Measurements from ENCODE around the gene DGCR8. TPM values are rescaled to one million over a fixed set of nuclear protein-coding genes. Genes with fewer than 3 reads are reported as not detected.

Gene DGCR8
- total RNA-seq, 1 donor from 2014 or later, result 32.5 TPM

DNA sequence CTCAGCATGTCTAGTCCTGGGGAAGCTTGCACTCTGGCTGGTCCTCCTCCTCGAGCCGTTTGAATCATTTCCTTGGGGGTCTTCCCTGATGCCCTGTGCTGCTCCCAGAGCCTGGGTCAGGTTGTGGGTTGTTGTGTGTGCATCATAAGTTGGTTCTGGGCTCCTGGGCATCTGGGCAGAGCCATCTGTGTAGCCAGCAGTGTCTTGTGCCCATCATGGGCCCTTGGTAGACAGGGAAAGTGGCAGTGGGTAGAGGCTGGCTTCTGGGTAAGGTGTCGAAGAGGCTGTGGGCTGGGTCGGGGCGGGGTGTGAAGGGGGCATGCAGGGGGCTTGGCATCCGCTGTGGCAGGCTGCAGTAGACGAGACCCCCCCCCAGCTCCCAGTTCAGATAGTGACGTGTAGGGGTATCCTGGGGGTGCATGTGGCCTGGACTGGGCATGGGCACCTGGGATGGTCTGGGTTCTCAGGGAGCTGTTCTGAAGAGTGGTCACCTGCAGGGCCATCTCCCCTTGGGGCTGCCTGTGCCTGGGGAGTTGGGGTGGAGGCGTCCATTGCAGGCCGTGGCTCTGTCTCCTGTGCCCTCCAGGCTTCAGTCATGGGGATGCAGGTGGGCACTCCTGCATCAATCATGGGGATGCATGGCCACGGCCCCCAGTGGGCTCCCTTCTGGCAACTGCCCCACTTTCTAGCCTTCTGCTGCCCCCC lies 44.2 kb downstream of the DGCR8 start:
- Mint-ChIP-seq H3K9me3 (ENCODE audit: low read depth) (no peaks in the 10 kb centered on the region), H3K27ac (ENCODE audit: unreplicated experiment) (no peak overlapping the region), H3K4me1 (ENCODE audit: low read depth) (peaks cover 4% of the 10 kb centered on the region), H3K27me3 (ENCODE audit: low read depth) (no peaks in the 10 kb centered on the region), H3K36me3 (ENCODE audit: low read depth) (peaks cover 23% of the 10 kb centered on the region), H3K4me3 (ENCODE audit: unreplicated experiment) (no peak overlapping the region)
- no peak for DNase-seq (ENCODE audit: low spot score)
- TF ChIP-seq, protein P1, sequence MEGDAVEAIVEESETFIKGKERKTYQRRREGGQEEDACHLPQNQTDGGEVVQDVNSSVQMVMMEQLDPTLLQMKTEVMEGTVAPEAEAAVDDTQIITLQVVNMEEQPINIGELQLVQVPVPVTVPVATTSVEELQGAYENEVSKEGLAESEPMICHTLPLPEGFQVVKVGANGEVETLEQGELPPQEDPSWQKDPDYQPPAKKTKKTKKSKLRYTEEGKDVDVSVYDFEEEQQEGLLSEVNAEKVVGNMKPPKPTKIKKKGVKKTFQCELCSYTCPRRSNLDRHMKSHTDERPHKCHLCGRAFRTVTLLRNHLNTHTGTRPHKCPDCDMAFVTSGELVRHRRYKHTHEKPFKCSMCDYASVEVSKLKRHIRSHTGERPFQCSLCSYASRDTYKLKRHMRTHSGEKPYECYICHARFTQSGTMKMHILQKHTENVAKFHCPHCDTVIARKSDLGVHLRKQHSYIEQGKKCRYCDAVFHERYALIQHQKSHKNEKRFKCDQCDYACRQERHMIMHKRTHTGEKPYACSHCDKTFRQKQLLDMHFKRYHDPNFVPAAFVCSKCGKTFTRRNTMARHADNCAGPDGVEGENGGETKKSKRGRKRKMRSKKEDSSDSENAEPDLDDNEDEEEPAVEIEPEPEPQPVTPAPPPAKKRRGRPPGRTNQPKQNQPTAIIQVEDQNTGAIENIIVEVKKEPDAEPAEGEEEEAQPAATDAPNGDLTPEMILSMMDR (IDR thresholded peaks at IDR 0.05), result no peak

DNA sequence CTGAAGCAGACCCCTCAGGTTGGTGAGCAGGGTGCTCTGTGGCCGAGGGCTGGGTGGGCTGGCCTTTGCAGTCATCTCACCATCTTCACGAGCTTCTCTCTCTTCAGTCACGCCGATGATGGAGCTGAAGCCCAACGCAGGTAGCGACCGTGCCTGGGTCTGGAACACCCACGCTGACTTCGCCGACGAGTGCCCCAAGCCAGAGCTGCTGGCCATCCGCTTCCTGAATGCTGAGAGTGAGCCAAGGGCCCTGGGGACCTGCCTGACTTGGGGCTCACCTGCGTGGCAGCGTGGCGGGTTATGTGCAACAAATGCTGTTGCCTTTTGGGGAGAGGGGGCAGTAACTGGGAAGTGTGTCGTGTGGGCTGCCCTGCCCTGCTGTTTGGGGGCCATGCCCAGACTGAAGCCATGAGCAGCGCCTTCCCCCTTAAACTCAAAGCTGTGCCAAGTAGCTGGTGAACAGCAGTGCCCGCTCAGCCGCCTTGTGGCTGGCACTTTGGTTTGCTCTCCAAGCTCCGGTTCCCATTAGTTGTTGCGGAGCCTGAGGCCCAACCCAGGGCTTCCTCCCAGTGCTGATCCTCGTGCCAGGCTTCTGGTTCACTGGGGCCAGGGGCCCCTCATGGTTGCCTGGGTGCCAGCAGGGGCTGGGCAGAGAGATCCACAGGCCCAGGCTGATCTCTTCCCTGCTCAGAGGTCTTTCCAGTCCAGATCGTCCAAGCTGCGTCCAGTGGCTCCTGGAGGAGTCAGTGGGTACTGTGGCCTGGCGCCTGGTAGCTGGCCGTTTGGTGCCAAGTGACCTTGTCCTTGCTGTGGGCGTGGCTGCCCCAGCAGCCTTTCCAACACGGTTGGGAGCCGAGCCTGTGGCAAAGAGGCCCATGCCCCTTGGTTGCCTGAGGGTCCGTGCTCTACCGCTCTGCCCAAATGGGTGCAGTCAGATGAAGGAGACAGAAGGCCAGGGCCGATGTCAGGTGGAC lies 45.4 kb downstream of the DGCR8 start:
- peak overlapping the region; percentile 22 for H3K27ac Mint-ChIP-seq (ENCODE audit: unreplicated experiment)
- no peak for DNase-seq (ENCODE audit: low spot score)

DNA sequence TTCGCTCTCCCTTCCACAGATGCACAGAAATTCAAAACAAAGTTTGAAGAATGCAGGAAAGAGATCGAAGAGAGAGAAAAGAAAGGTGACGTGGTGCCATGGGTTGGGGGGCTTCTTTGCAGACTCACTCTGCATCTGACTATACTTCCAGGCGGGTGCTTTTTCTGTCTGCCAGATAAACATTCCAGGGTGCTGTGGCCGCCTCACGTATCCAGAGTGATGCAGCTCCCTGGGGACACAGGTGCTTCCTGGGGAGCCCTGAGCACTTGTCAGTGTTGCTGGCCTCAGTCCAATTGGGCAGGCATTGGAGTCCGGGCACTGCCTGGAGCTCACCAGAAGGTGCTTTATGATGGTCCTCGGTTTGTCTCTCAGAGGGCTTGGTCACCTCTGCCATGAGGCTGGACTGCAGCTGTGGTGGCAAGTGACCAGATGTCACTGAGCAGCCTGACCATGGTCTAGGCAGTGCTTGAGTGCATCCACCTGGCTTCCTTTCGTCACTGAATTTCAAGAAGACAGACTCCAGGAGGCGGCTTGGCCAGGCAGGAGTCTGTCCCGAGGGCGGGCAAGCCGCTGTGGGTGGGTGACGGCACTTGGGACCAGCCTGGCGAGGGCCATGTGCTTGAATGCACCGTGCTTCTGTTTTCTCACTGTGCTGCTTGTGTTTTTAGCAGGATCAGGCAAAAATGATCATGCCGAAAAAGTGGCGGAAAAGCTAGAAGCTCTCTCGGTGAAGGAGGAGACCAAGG lies 46.4 kb downstream of the DGCR8 start:
- Mint-ChIP-seq H3K4me1 (ENCODE audit: low read depth) (no peaks in the 10 kb centered on the region), H3K27ac (ENCODE audit: unreplicated experiment) (no peak overlapping the region), H3K9me3 (ENCODE audit: low read depth) (no peaks in the 10 kb centered on the region), H3K27me3 (ENCODE audit: low read depth) (no peaks in the 10 kb centered on the region), H3K36me3 (ENCODE audit: low read depth) (peaks cover 16% of the 10 kb centered on the region), H3K4me3 (ENCODE audit: unreplicated experiment) (no peak overlapping the region)
- TF ChIP-seq, protein P1 (IDR thresholded peaks at IDR 0.05), result no peak
- no peak for DNase-seq (ENCODE audit: low spot score)

More for the DNA sequence above, 45.4 kb downstream of the DGCR8 start:
- TF ChIP-seq, protein P1 (IDR thresholded peaks at IDR 0.05), result no peak
- no peak overlapping the region for H3K4me3 Mint-ChIP-seq (ENCODE audit: unreplicated experiment)
- no peaks in the 10 kb centered on the region for H3K9me3 Mint-ChIP-seq (ENCODE audit: low read depth)
- H3K27me3 Mint-ChIP-seq (ENCODE audit: low read depth), result no peaks in the 10 kb centered on the region
- no peaks in the 10 kb centered on the region for H3K4me1 Mint-ChIP-seq (ENCODE audit: low read depth)
- H3K36me3 Mint-ChIP-seq (ENCODE audit: low read depth), result peaks cover 16% of the 10 kb centered on the region

DNA sequence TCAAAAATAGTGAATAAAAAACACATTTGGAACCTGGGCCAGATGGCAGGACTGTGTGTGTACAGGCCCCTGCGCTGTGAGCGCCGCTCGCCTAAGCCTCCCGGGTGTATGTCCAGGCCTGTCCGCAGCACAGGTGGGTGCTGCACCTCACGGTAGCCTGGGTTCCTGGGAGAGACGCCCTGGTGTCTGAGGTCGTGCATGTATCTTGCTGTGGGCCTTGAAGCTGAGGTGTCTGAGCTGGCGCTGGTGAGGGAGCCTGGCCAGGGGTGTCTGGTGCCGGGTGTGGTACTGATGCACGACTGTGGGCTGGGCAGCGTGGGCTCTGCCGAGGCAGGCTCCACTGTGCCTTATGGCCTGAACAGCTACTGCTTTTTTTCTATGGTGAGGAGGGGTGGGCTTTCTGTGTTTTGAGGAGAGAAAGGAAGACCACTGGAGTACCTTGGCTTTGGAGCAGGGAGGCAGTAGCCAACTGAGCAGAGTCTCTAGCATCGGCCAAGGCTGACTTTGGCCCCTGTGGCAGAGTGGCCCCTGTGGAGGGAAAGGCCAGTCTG lies 47.4 kb downstream of the DGCR8 start:
- Mint-ChIP-seq H3K4me1 (ENCODE audit: low read depth) (peaks cover under 1% of the 10 kb centered on the region), H3K9me3 (ENCODE audit: low read depth) (no peaks in the 10 kb centered on the region), H3K27ac (ENCODE audit: unreplicated experiment) (no peak overlapping the region), H3K36me3 (ENCODE audit: low read depth) (peaks cover 13% of the 10 kb centered on the region), H3K4me3 (ENCODE audit: unreplicated experiment) (no peak overlapping the region), H3K27me3 (ENCODE audit: low read depth) (no peaks in the 10 kb centered on the region)
- TF ChIP-seq, protein P1 (IDR thresholded peaks at IDR 0.05), result no peak
- no peak for DNase-seq (ENCODE audit: low spot score)
